Bone marrow (tissue), 2 donors: Measurements from ENCODE around the gene B2M.
"Not testable (repeated sequence)": the region's sequence is repeated elsewhere in the genome, so short reads cannot be mapped to it uniquely, and the experiment has no call there.

Source experiments
- DNase-seq, 2 donors: peaks; one replicate each; lab custom pipeline; 2025; lab: John Stamatoyannopoulos, UW

The B2M gene

GRCh38 chr15:44726136-44726535 lies 14.8 kb downstream of the B2M start:
- DNase-seq = no peak

- peak; percentile 30 to 97 for DNase-seq
Measured at GRCh38 chr15:44726568-44727484, 15.5 kb downstream of the B2M start.

GRCh38 chr15:44727485-44728231 lies 16.3 kb downstream of the B2M start:
- no peak for DNase-seq

GRCh38 chr15:44728232-44728575 lies 16.9 kb downstream of the B2M start:
- DNase-seq = not testable (repeated sequence)

- DNase-seq = peak; percentile 83 to 99
Measured at GRCh38 chr15:44728576-44729407, 17.5 kb downstream of the B2M start.

- DNase-seq = no peak
Measured at GRCh38 chr15:44729408-44730127, 18.3 kb downstream of the B2M start.

- DNase-seq = no peak
Measured at GRCh38 chr15:44734839-44735481, 23.6 kb downstream of the B2M start.

GRCh38 chr15:44735482-44736180 lies 24.3 kb downstream of the B2M start:
- peak; percentile 14 to 45 for DNase-seq

- no peak for DNase-seq
Measured at GRCh38 chr15:44736181-44736765, 25.0 kb downstream of the B2M start, which contains the start of gene TRIM69. Gene TRIM69, plus strand, starts transcription at chr15:44736528. Its CDS starts 177 bp downstream, at chr15:44736705.

GRCh38 chr15:44738340-44738984 lies 27.1 kb downstream of the B2M start:
- DNase-seq = peak in 1 of 2 donors; percentile 28

- DNase-seq = not testable (repeated sequence)
Measured at GRCh38 chr15:44739222-44739847, 28.0 kb downstream of the B2M start.

GRCh38 chr15:44743454-44743853 lies 32.1 kb downstream of the B2M start:
- DNase-seq = not testable (repeated sequence)

- DNase-seq = no peak
Measured at GRCh38 chr15:44753345-44753744, 42.0 kb downstream of the B2M start.

- DNase-seq = no peak
Measured at GRCh38 chr15:44763187-44763586, 51.9 kb downstream of the B2M start.

- DNase-seq = no peak
Measured at GRCh38 chr15:44763848-44764247, 52.5 kb downstream of the B2M start.

- no peak for DNase-seq
Measured at GRCh38 chr15:44765036-44765435, 53.7 kb downstream of the B2M start.
